Measurements from ENCODE around the gene MAP3K7CL. TPM values are rescaled to one million over a fixed set of nuclear protein-coding genes. Genes with fewer than 3 reads are reported as not detected.

MAP3K7CL gene
- polyA plus RNA-seq, 1 donor (not counting 4 experiments of a cell fraction or from before 2014, with no cell fraction given) = 17.3 TPM

DNA sequence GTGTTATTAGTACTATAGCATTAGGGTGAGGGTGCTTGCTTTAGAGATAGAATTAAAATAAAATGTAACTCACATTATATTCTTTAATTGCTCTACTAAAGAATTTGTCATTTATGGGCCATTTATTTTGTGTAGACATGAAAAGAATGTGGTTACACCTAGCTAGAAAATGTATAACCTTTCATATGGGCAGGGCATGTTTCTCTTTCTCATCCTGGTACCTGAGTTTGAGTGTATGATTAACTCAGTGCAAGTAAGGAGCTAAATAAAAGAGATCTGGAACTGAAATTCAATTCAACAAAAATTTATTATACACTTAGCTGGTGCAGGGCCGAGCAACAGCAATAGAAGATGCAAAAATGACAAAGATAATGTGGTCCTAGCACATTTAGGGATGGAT lies 47.4 kb downstream of the MAP3K7CL start:
- dilution Hi-C loops (cut with MboI; ENCODE audit: extremely low pct_ligation_motif_present, low sequenced_read_pairs) = loop anchor here (5.0 kb wide), 1 partner anchor 65 kb away; no protein-coding TSS in a partner anchor

DNA sequence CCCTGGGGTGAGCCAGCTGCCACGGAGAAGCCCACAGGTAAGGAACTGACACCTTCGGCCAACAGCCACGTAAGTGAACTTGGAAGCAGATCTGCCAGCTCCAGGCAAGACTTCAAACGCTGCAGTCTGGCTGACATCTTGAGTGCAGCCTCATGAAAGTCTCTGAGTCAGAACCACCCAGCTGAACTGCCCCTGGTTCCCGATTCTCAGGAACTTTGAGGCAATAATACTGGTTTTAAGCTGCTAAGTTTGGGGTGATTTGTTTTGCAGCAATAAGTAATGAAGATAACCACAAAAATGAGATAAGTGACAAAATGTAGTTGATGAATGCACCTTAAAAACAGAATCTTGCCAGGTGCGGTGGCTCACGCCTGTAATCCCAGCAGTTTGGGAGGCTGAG lies 48.5 kb downstream of the MAP3K7CL start:
- Histone ChIP-seq H3K9me1 (ENCODE audit: control insufficient read depth, extremely low read depth, insufficient read depth, low read length) (no peaks in the 10 kb centered on the region), H3K4me2 (ENCODE audit: control insufficient read depth, extremely low read depth, insufficient read depth, low read depth, low read length) (no peak overlapping the region), H3K79me2 (ENCODE audit: control insufficient read depth, insufficient read depth, low read length) (no peaks in the 10 kb centered on the region), H2AFZ (ENCODE audit: control insufficient read depth, low read length) (peak overlapping the region; percentile 52), H3K4me3 (ENCODE audit: control insufficient read depth in 2 of 3, extremely low read depth in 1 of 3, insufficient read depth in 2 of 3, low read depth in 1 of 3, low read length in 3 of 3) (no peak overlapping the region), H4K20me1 (ENCODE audit: control insufficient read depth, extremely low read depth, insufficient read depth, low read length) (no peaks in the 10 kb centered on the region), H3K27ac (ENCODE audit: control insufficient read depth, insufficient read depth, low read length) (no peak overlapping the region), H3K9ac (ENCODE audit: control insufficient read depth, extremely low read depth, insufficient read depth, low read length) (no peak overlapping the region), H3K36me3 (ENCODE audit: control insufficient read depth in 2 of 2, extremely low read depth in 1 of 2, insufficient read depth in 2 of 2, low read length in 2 of 2) (no peaks in the 10 kb centered on the region), H3K27me3 (ENCODE audit: control insufficient read depth, extremely low read depth, insufficient read depth, low read length) (no peaks in the 10 kb centered on the region), H3K9me3 (ENCODE audit: control insufficient read depth, low read depth, low read length) (no peaks in the 10 kb centered on the region), H3K4me1 (ENCODE audit: control insufficient read depth, extremely low read depth, insufficient read depth, low read length) (peaks cover 39% of the 10 kb centered on the region)
- FAIRE-seq = peak; percentile 75
- no peak for DNase-seq (ENCODE audit: low read depth, low spot score)
- TF ChIP-seq, protein P1, sequence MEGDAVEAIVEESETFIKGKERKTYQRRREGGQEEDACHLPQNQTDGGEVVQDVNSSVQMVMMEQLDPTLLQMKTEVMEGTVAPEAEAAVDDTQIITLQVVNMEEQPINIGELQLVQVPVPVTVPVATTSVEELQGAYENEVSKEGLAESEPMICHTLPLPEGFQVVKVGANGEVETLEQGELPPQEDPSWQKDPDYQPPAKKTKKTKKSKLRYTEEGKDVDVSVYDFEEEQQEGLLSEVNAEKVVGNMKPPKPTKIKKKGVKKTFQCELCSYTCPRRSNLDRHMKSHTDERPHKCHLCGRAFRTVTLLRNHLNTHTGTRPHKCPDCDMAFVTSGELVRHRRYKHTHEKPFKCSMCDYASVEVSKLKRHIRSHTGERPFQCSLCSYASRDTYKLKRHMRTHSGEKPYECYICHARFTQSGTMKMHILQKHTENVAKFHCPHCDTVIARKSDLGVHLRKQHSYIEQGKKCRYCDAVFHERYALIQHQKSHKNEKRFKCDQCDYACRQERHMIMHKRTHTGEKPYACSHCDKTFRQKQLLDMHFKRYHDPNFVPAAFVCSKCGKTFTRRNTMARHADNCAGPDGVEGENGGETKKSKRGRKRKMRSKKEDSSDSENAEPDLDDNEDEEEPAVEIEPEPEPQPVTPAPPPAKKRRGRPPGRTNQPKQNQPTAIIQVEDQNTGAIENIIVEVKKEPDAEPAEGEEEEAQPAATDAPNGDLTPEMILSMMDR (optimal IDR thresholded peaks at IDR 0.05 in 1 of 3, IDR thresholded peaks at IDR 0.05 in 1 of 3, conservative IDR thresholded peaks at IDR 0.05 in 1 of 3; ENCODE audit: extremely low read depth in 1 of 3, insufficient read depth in 2 of 3, low read length in 3 of 3) = no peak
- TF ChIP-seq EZH2 (IDR thresholded peaks at IDR 0.05; ENCODE audit: low read length) = no peak
- dilution Hi-C loops (cut with MboI; ENCODE audit: extremely low pct_ligation_motif_present, low sequenced_read_pairs) = loop anchor here (5.0 kb wide), 1 partner anchor 63 kb away; no protein-coding TSS in a partner anchor

More for the DNA sequence above, 47.4 kb downstream of the MAP3K7CL start:
- Histone ChIP-seq H3K27me3 (ENCODE audit: control insufficient read depth, extremely low read depth, insufficient read depth, low read length) (no peaks in the 10 kb centered on the region), H3K36me3 (ENCODE audit: control insufficient read depth in 2 of 2, extremely low read depth in 1 of 2, insufficient read depth in 2 of 2, low read length in 2 of 2) (no peaks in the 10 kb centered on the region), H3K9ac (ENCODE audit: control insufficient read depth, extremely low read depth, insufficient read depth, low read length) (no peak overlapping the region), H3K4me1 (ENCODE audit: control insufficient read depth, extremely low read depth, insufficient read depth, low read length) (peaks cover 35% of the 10 kb centered on the region), H4K20me1 (ENCODE audit: control insufficient read depth, extremely low read depth, insufficient read depth, low read length) (no peaks in the 10 kb centered on the region), H3K9me3 (ENCODE audit: control insufficient read depth, low read depth, low read length) (no peaks in the 10 kb centered on the region), H3K79me2 (ENCODE audit: control insufficient read depth, insufficient read depth, low read length) (no peaks in the 10 kb centered on the region), H3K27ac (ENCODE audit: control insufficient read depth, insufficient read depth, low read length) (no peak overlapping the region), H2AFZ (ENCODE audit: control insufficient read depth, low read length) (no peak overlapping the region), H3K4me2 (ENCODE audit: control insufficient read depth, extremely low read depth, insufficient read depth, low read depth, low read length) (no peak overlapping the region), H3K4me3 (ENCODE audit: control insufficient read depth in 2 of 3, extremely low read depth in 1 of 3, insufficient read depth in 2 of 3, low read depth in 1 of 3, low read length in 3 of 3) (no peak overlapping the region), H3K9me1 (ENCODE audit: control insufficient read depth, extremely low read depth, insufficient read depth, low read length) (no peaks in the 10 kb centered on the region)
- TF ChIP-seq EZH2 (IDR thresholded peaks at IDR 0.05; ENCODE audit: low read length) = no peak
- TF ChIP-seq, protein P1 (optimal IDR thresholded peaks at IDR 0.05 in 1 of 3, IDR thresholded peaks at IDR 0.05 in 1 of 3, conservative IDR thresholded peaks at IDR 0.05 in 1 of 3; ENCODE audit: extremely low read depth in 1 of 3, insufficient read depth in 2 of 3, low read length in 3 of 3) = no peak
- FAIRE-seq = no peak
- DNase-seq (ENCODE audit: low read depth, low spot score) = no peak

Measured in keratinocyte (primary cell).